D721Med (cell line): ENCODE results near the gene ANKZF1.

Experiments
- DNase-seq: peaks from one replicate; pipeline ENCODE4 v3.0.0; 2011; ENCODE audit warnings: low spot score; ENCODE audit not compliant: insufficient read length
- FAIRE-seq: peaks from 2 replicates; lab custom pipeline; 2011; peaks lifted over from hg19 to GRCh38; lab: Jason Lieb, UNC
- CTCF ChIP-seq: IDR thresholded peaks from 2 replicates; pipeline ENCODE4 v1.5.1; 2012; ENCODE audit warnings: mild to moderate bottlenecking, control low read depth; ENCODE audit not compliant: insufficient read depth; ENCODE audit errors: missing control alignments

Gene ANKZF1

GRCh38 chr2:219205165-219205538 lies 24.5 kb upstream of the ANKZF1 start:
- DNase-seq (no peak), FAIRE-seq (no peak)
- no peak for TF ChIP-seq CTCF

- DNase-seq (no peak), FAIRE-seq (no peak)
- no peak for TF ChIP-seq CTCF
Observed at GRCh38 chr2:219205981-219206327, 23.7 kb upstream of the ANKZF1 start.

GRCh38 chr2:219206328-219207133 lies 23.1 kb upstream of the ANKZF1 start, which contains the start of gene ZFAND2B:
Gene ZFAND2B (plus strand): TSS chr2:219206782. CDS start chr2:219206988, 206 bp downstream.
- TF ChIP-seq CTCF: no peak

GRCh38 chr2:219207134-219207883 lies 22.3 kb upstream of the ANKZF1 start:
- DNase-seq: no peak
- TF ChIP-seq CTCF: no peak
- no peak for FAIRE-seq

More at GRCh38 chr2:219206328-219207133, 23.1 kb upstream of the ANKZF1 start, which contains the start of gene ZFAND2B:
- no peak for FAIRE-seq
- peak; percentile 94 for DNase-seq

- TF ChIP-seq CTCF: no peak
- DNase-seq: no peak
- FAIRE-seq: no peak
Observed at GRCh38 chr2:219207884-219208740, 21.5 kb upstream of the ANKZF1 start.

- DNase-seq (no peak), FAIRE-seq (no peak)
- TF ChIP-seq CTCF: no peak
Observed at GRCh38 chr2:219209236-219210195, 20.1 kb upstream of the ANKZF1 start.
